ENCODE results near the gene GOLGA8O. TPM values are rescaled to one million over a fixed set of nuclear protein-coding genes. Genes with fewer than 3 reads are reported as not detected.
A peak's percentile ranks its signal among the peaks of the same experiment; 100 is the strongest.
"Not testable (repeated sequence)": the region's sequence is repeated elsewhere in the genome, so short reads cannot be mapped to it uniquely, and the experiment has no call there.

Gene GOLGA8O, protein sequence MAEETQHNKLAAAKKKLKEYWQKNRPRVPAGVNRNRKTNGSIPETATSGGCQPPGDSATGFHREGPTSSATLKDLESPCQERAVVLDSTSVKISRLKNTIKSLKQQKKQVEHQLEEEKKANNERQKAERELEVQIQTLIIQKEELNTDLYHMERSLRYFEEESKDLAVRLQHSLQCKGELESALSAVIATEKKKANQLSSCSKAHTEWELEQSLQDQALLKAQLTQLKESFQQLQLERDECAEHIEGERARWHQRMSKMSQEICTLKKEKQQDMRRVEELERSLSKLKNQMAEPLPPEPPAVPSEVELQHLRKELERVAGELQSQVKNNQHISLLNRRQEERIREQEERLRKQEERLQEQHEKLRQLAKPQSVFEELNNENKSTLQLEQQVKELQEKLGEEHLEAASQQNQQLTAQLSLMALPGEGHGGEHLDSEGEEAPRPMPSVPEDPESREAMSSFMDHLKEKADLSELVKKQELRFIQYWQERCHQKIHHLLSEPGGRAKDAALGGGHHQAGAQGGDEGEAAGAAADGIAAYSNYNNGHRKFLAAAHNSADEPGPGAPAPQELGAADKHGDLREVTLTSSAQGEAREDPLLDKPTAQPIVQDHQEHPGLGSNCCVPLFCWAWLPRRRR
- 1 to 10 TPM in 5 of 7 donors, under 1 TPM in 1, not detected in 1; 0.85 to 4.1 (median 1.8) TPM for total RNA-seq
- under 1 TPM; 0.07 to 0.67 (median 0.08) TPM for polyA plus RNA-seq
- long read RNA-seq, donor 1, result 0 reads
- long read RNA-seq, donor 2, result 0 reads

DNA sequence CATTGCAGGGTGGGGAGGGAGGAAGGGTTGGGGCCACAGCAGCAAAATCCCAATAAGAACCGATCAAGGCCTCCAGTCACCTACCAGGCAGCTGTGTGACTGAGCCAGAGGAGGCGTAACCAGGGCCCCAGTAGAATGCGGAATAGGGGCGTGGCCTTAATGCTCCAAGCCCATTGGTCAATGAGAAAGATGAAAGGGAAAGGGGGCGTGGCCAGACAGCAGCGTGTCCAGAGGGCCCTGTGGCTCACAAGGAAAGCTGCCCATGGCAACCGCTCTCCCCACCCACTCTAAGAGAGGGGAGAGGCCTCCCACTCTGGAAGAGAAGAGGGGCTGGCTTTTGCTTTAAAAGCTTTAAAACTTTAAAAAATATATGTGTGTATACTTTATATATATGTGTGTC, at the start of gene GOLGA8O:
TSS of gene GOLGA8O (minus strand) at position 101 of the 400 bp plus-strand sequence. CDS start at position 3, 98 bp downstream.
- H3K36me3 ChIP-seq; H3K27me3 ChIP-seq (replicated peaks in 1 of 7); H3K27ac ChIP-seq; H3K4me1 ChIP-seq; DNase-seq; H3K9me3 ChIP-seq; intact Hi-C loops (cut with DNase I; ENCODE audit: low total_unique reads); H3K4me3 ChIP-seq: not testable (repeated sequence)
- no CpG with 5 or more reads among the region's 7 CpGs for WGBS, 5 donors

DNA sequence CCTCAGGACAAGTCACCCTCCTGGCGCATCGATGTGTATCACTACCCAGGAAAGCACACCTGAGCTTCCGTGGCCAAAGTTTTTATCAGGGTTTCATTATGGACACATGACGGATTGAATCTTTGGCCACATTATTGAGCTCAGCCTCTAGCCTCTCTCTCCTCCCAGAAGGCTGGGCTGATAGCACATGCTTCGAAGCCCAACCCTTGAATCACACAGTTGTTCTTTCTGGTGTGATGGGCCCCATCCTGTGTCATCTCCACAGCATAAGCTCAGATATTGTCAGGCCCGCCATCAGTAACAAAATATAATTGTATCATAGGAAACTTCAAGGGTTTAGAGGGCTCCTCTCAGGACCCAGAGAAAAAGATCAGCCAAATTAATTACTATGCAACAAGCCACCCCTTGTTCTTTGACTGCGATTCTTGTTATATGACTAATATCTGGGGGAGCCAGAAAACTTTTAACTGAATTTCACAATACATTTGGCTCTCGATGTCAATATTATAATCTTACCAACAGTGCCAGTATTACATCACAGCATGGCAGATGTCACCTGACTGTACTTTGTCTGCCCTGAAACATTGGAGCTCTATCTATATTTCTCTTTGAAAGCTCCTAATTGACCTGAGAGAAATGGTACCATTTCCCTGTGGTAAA, 48.8 kb upstream of the GOLGA8O start:
- intact Hi-C loops (cut with DNase I; ENCODE audit: low total_unique reads); DNase-seq; H3K9me3 ChIP-seq; H3K4me3 ChIP-seq; H3K36me3 ChIP-seq; H3K27ac ChIP-seq; H3K4me1 ChIP-seq; H3K27me3 ChIP-seq (replicated peaks in 1 of 7): not testable (repeated sequence)
- WGBS, 5 donors, result no CpG with 5 or more reads among the region's 8 CpGs

GRCh38 chr15:32502946-32503345, 47.5 kb upstream of the GOLGA8O start:
- H3K4me1 ChIP-seq; H3K27me3 ChIP-seq (replicated peaks in 1 of 7); intact Hi-C loops (cut with DNase I; ENCODE audit: low total_unique reads); DNase-seq; H3K27ac ChIP-seq; H3K36me3 ChIP-seq; H3K9me3 ChIP-seq; H3K4me3 ChIP-seq: not testable (repeated sequence)
- 47 to 88% (median 81%) methylated on average over 1 of the region's 1 CpG for WGBS, 5 donors

DNA sequence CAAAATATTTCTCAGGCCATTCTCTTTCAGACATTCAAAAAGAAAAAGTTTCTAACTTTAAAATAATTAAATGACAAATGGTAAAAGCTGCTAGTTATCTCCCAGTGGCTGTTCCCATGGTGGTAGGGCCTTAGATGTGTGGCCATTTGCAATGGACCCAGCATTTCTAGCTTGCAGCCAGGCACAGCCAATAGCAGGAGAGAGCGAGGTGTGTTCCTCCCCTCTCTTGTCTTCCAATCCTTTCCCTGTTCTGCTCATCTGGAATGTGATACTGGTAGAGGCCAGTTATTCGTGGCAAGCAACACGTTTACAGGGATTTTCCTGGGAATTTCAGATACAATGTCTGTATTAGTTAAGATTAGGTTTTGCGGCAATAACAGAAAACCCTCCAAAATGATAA, 37.3 kb upstream of the GOLGA8O start:
- H3K27me3 ChIP-seq (replicated peaks in 1 of 7); H3K36me3 ChIP-seq; H3K27ac ChIP-seq; intact Hi-C loops (cut with DNase I; ENCODE audit: low total_unique reads); H3K4me3 ChIP-seq; H3K4me1 ChIP-seq; H3K9me3 ChIP-seq; DNase-seq: not testable (repeated sequence)
- no CpG with 5 or more reads among the region's 4 CpGs for WGBS, 5 donors

GRCh38 chr15:32486474-32486873, 31.0 kb upstream of the GOLGA8O start:
- H3K9me3 ChIP-seq; DNase-seq; H3K4me3 ChIP-seq; H3K36me3 ChIP-seq; H3K27me3 ChIP-seq (replicated peaks in 1 of 7); H3K4me1 ChIP-seq; H3K27ac ChIP-seq; intact Hi-C loops (cut with DNase I; ENCODE audit: low total_unique reads): not testable (repeated sequence)
- WGBS, 5 donors, result 90 to 95% (median 93%) methylated on average over 6 to 11 of the region's 12 CpGs

DNA sequence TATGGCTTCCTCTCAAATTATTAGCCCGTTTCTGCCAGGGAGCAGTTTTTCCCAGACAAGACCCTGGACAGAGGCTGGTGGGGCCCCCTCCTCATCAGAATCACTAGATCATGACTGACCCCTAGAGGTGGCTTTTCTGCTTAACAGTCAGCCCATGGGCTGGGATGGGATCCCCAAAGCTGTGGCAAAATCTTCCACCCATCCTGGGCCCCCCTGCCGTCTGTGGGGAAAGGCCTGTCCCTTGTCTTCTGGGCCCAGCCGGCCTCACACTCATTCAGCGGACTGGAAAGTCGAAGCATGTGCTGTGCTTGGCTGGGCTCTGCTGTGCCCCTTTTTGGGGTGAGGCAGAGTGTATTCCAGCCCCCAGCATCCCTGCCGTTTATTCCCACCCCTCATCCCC, 27.9 kb upstream of the GOLGA8O start:
- DNase-seq, result peak; percentile 64
- WGBS, 5 donors, result 30 to 50% (median 40%) methylated on average over 2 to 4 of the region's 6 CpGs; no CpG with 5 or more reads in 1 of the 5 donors

GRCh38 chr15:32481683-32482082, 26.2 kb upstream of the GOLGA8O start:
- intact Hi-C loops (cut with DNase I; ENCODE audit: low total_unique reads); DNase-seq; H3K4me3 ChIP-seq; H3K4me1 ChIP-seq; H3K27ac ChIP-seq; H3K9me3 ChIP-seq; H3K27me3 ChIP-seq (replicated peaks in 1 of 7); H3K36me3 ChIP-seq: not testable (repeated sequence)
- no CpG with 5 or more reads among the region's 5 CpGs for WGBS, 5 donors

More for the DNA sequence above, 27.9 kb upstream of the GOLGA8O start:
- H3K27me3 ChIP-seq (replicated peaks in 1 of 7); H3K27ac ChIP-seq; intact Hi-C loops (cut with DNase I; ENCODE audit: low total_unique reads); H3K36me3 ChIP-seq; H3K4me1 ChIP-seq; H3K9me3 ChIP-seq; H3K4me3 ChIP-seq: not testable (repeated sequence)

GRCh38 chr15:32468076-32468475, 12.6 kb upstream of the GOLGA8O start:
- H3K4me3 ChIP-seq; H3K36me3 ChIP-seq; intact Hi-C loops (cut with DNase I; ENCODE audit: low total_unique reads); DNase-seq; H3K27ac ChIP-seq; H3K4me1 ChIP-seq; H3K9me3 ChIP-seq; H3K27me3 ChIP-seq (replicated peaks in 1 of 7): not testable (repeated sequence)
- 95 to 98% (median 96%) methylated on average over 12 to 23 of the region's 23 CpGs for WGBS, 5 donors
